HG03097 (cell line): ENCODE results near the gene C20orf204.
"Not testable (repeated sequence)": the region's sequence is repeated elsewhere in the genome, so short reads cannot be mapped to it uniquely, and the experiment has no call there.

Experiments used
- ATAC-seq: cut with Tn5 transposase; IDR thresholded peaks from one replicate; pipeline ENCODE4 v1.9.1; 2021; ENCODE audit not compliant: unreplicated experiment, low FRiP score

The C20orf204 gene

GRCh38 chr20:64080813-64081623 is 45.0 kb downstream of the C20orf204 start:
- ATAC-seq, result no peak

GRCh38 chr20:64081624-64081964 is 45.6 kb downstream of the C20orf204 start:
- ATAC-seq, result no peak

- ATAC-seq, result no peak
Observed at GRCh38 chr20:64082126-64082731, 46.2 kb downstream of the C20orf204 start.

- ATAC-seq, result no peak
Observed at GRCh38 chr20:64082820-64083377, 46.9 kb downstream of the C20orf204 start.

GRCh38 chr20:64083378-64083803 is 47.4 kb downstream of the C20orf204 start:
- no peak for ATAC-seq

GRCh38 chr20:64083804-64084684 is 48.1 kb downstream of the C20orf204 start, which contains the start of gene LKAAEAR1:
LKAAEAR1 (minus strand) TSS chr20:64084398; CDS start chr20:64084219, 179 bp downstream.
- no peak for ATAC-seq

- ATAC-seq, result no peak
Observed at GRCh38 chr20:64084685-64085152, 48.7 kb downstream of the C20orf204 start.

GRCh38 chr20:64086801-64087200 is 50.8 kb downstream of the C20orf204 start:
- no peak for ATAC-seq

- ATAC-seq, result not testable (repeated sequence)
Observed at GRCh38 chr20:64087226-64087825, 51.3 kb downstream of the C20orf204 start.

- ATAC-seq, result not testable (repeated sequence)
Observed at GRCh38 chr20:64088586-64088985, 52.6 kb downstream of the C20orf204 start.
